Mesothelial cell of epicardium (in vitro differentiated cells): ENCODE results near the gene GATA5. TPM values are rescaled to one million over a fixed set of nuclear protein-coding genes. Genes with fewer than 3 reads are reported as not detected.

Source experiments
- DNase-seq, 2 experiments: peaks; one replicate each; pipeline ENCODE4 v3.0.0; 2021; ENCODE audit warnings: low spot score in 2 of 2; ENCODE audit not compliant: unreplicated experiment in 2 of 2
- H3K27ac Mint-ChIP-seq: 2 replicates; pipeline ENCODE4 v1.8.0; 2021; ENCODE audit warnings: mixed read lengths
- H3K27me3 Mint-ChIP-seq: 2 replicates; pipeline ENCODE4 v1.8.0; 2021; ENCODE audit warnings: low read depth, mixed read lengths
- H3K36me3 Mint-ChIP-seq: 2 replicates; pipeline ENCODE4 v1.8.0; 2021; ENCODE audit warnings: mixed read lengths
- H3K4me1 Mint-ChIP-seq: 2 replicates; pipeline ENCODE4 v1.8.0; 2021; ENCODE audit warnings: mixed read lengths
- H3K4me3 Mint-ChIP-seq: 2 replicates; pipeline ENCODE4 v1.8.0; 2021; ENCODE audit warnings: mild to moderate bottlenecking, moderate library complexity, mixed read lengths
- H3K9me3 Mint-ChIP-seq: 2 replicates; pipeline ENCODE4 v1.8.0; 2021; ENCODE audit warnings: mixed read lengths
- total RNA-seq: library from RNA; stranded (reverse); gene quantifications from 3 replicates; pipeline ENCODE4 v1.2.1, GENCODE V29; 2021
- TF ChIP-seq, protein P1 (sequence below): fragments of 200-600 bp; sonication (generic); IDR thresholded peaks from one replicate; pipeline ENCODE4 v1.5.0; 2021; ENCODE audit warnings: antibody characterized with exemption; ENCODE audit not compliant: unreplicated experiment

Gene GATA5
- total RNA-seq, 1 donor from 2014 or later = 27.5 TPM

- Mint-ChIP-seq H3K9me3 (no peaks in the 10 kb centered on the region), H3K27ac (no peak overlapping the region), H3K4me3 (no peak overlapping the region), H3K27me3 (no peaks in the 10 kb centered on the region), H3K36me3 (no peaks in the 10 kb centered on the region), H3K4me1 (peaks cover 6% of the 10 kb centered on the region)
- TF ChIP-seq, protein P1, sequence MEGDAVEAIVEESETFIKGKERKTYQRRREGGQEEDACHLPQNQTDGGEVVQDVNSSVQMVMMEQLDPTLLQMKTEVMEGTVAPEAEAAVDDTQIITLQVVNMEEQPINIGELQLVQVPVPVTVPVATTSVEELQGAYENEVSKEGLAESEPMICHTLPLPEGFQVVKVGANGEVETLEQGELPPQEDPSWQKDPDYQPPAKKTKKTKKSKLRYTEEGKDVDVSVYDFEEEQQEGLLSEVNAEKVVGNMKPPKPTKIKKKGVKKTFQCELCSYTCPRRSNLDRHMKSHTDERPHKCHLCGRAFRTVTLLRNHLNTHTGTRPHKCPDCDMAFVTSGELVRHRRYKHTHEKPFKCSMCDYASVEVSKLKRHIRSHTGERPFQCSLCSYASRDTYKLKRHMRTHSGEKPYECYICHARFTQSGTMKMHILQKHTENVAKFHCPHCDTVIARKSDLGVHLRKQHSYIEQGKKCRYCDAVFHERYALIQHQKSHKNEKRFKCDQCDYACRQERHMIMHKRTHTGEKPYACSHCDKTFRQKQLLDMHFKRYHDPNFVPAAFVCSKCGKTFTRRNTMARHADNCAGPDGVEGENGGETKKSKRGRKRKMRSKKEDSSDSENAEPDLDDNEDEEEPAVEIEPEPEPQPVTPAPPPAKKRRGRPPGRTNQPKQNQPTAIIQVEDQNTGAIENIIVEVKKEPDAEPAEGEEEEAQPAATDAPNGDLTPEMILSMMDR = no peak
- DNase-seq = no peak
Observed at GRCh38 chr20:62416651-62417637, 58.9 kb downstream of the GATA5 start.

- DNase-seq = no peak
- peaks cover 3% of the 10 kb centered on the region for H3K4me1 Mint-ChIP-seq
- no peaks in the 10 kb centered on the region for H3K27me3 Mint-ChIP-seq
- no peaks in the 10 kb centered on the region for H3K36me3 Mint-ChIP-seq
- TF ChIP-seq, protein P1 = no peak
- no peak overlapping the region for H3K4me3 Mint-ChIP-seq
- H3K9me3 Mint-ChIP-seq = no peaks in the 10 kb centered on the region
- H3K27ac Mint-ChIP-seq = no peak overlapping the region
Observed at GRCh38 chr20:62415354-62416111, 60.3 kb downstream of the GATA5 start.

GRCh38 chr20:62413896-62414481 lies 61.8 kb downstream of the GATA5 start:
- Mint-ChIP-seq H3K4me1 (peaks cover 12% of the 10 kb centered on the region), H3K4me3 (no peak overlapping the region), H3K36me3 (no peaks in the 10 kb centered on the region), H3K27me3 (no peaks in the 10 kb centered on the region), H3K27ac (no peak overlapping the region), H3K9me3 (no peaks in the 10 kb centered on the region)
- TF ChIP-seq, protein P1 = no peak
- no peak for DNase-seq

Other genes with a start within 250 kb of the GATA5 start
- 57.1 to 60.9 TPM (median 57.7 TPM) in 3 replicates for gene OSBPL2, start 237.5 kb downstream of the GATA5 start, total RNA-seq
- gene ADRM1, start 173.0 kb downstream of the GATA5 start, total RNA-seq = 58.8 to 60.8 TPM (median 59.0 TPM) in 3 replicates
- gene LAMA5, start 108.7 kb downstream of the GATA5 start, total RNA-seq = 571 to 618 TPM (median 601 TPM) in 3 replicates
- 1,089 to 1,145 TPM (median 1,126 TPM) in 3 replicates for gene RPS21, start 88.9 kb downstream of the GATA5 start, total RNA-seq
- gene CABLES2, start 68.7 kb downstream of the GATA5 start, total RNA-seq = 22.8 to 23.7 TPM (median 23.6 TPM) in 3 replicates
- 12.3 to 13.5 TPM (median 12.6 TPM) in 3 replicates for gene RBBP8NL, start 48.5 kb downstream of the GATA5 start, total RNA-seq
- gene SLCO4A1, start 166.5 kb upstream of the GATA5 start, total RNA-seq = 3.7 to 4.5 TPM (median 4.3 TPM) in 3 replicates
- gene NTSR1, start 232.8 kb upstream of the GATA5 start, total RNA-seq = 0.36 to 0.71 TPM (median 0.54 TPM) in 3 replicates